Measurements from ENCODE around the gene C5orf63.

- TF ChIP-seq POLR2AphosphoS5 (IDR thresholded peaks at IDR 0.05; ENCODE audit: low read depth, low read length), result no peak
- TF ChIP-seq POLR2A (IDR thresholded peaks at IDR 0.05; ENCODE audit: low read depth, low read length), result no peak
- TF ChIP-seq SPI1 (IDR thresholded peaks at IDR 0.05; ENCODE audit: low read depth, low read length), result no peak
These were observed 3.1 kb downstream of the C5orf63 start for GRCh38 chr5:127070243-127070642.

All from GM12891 (cell line).